ENCODE results near the gene RPL5.

The RPL5 gene

GRCh38 chr1:92884195-92884594, 52.4 kb downstream of the RPL5 start:
- no peak overlapping the region for H3K4me2 ChIP-seq (ENCODE audit: low read length)
- no peak overlapping the region for H3K4me3 ChIP-seq (ENCODE audit: low read depth, low read length)
- H3K79me2 ChIP-seq = no peaks in the 10 kb centered on the region
- H3K27me3 ChIP-seq (ENCODE audit: control insufficient read depth, insufficient read depth, low read length) = no peaks in the 10 kb centered on the region
- H3K27ac ChIP-seq = no peak overlapping the region
- H3K9ac ChIP-seq = no peak overlapping the region
- H3K4me1 ChIP-seq = no peaks in the 10 kb centered on the region
- H3K36me3 ChIP-seq (ENCODE audit: control insufficient read depth, insufficient read depth, low read length) = no peaks in the 10 kb centered on the region
- H3K9me3 ChIP-seq (ENCODE audit: control insufficient read depth, low read length) = no peaks in the 10 kb centered on the region
- TF ChIP-seq, protein P1, sequence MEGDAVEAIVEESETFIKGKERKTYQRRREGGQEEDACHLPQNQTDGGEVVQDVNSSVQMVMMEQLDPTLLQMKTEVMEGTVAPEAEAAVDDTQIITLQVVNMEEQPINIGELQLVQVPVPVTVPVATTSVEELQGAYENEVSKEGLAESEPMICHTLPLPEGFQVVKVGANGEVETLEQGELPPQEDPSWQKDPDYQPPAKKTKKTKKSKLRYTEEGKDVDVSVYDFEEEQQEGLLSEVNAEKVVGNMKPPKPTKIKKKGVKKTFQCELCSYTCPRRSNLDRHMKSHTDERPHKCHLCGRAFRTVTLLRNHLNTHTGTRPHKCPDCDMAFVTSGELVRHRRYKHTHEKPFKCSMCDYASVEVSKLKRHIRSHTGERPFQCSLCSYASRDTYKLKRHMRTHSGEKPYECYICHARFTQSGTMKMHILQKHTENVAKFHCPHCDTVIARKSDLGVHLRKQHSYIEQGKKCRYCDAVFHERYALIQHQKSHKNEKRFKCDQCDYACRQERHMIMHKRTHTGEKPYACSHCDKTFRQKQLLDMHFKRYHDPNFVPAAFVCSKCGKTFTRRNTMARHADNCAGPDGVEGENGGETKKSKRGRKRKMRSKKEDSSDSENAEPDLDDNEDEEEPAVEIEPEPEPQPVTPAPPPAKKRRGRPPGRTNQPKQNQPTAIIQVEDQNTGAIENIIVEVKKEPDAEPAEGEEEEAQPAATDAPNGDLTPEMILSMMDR (IDR thresholded peaks at IDR 0.05) = no peak
- H2AFZ ChIP-seq = no peak overlapping the region

- Histone ChIP-seq H3K4me2 (ENCODE audit: low read length) (no peak overlapping the region), H3K4me3 (ENCODE audit: low read depth, low read length) (no peak overlapping the region), H3K27ac (no peak overlapping the region), H3K36me3 (ENCODE audit: control insufficient read depth, insufficient read depth, low read length) (no peaks in the 10 kb centered on the region), H3K9ac (no peak overlapping the region), H3K79me2 (no peaks in the 10 kb centered on the region), H3K27me3 (ENCODE audit: control insufficient read depth, insufficient read depth, low read length) (no peaks in the 10 kb centered on the region), H3K9me3 (ENCODE audit: control insufficient read depth, low read length) (no peaks in the 10 kb centered on the region), H3K4me1 (no peaks in the 10 kb centered on the region), H2AFZ (no peak overlapping the region)
- TF ChIP-seq, protein P1 (IDR thresholded peaks at IDR 0.05) = no peak
These were observed 55.1 kb downstream of the RPL5 start for GRCh38 chr1:92886886-92887419.

GRCh38 chr1:92887465-92887864, 55.6 kb downstream of the RPL5 start:
- no peaks in the 10 kb centered on the region for H3K9me3 ChIP-seq (ENCODE audit: control insufficient read depth, low read length)
- H3K79me2 ChIP-seq = no peaks in the 10 kb centered on the region
- no peaks in the 10 kb centered on the region for H3K4me1 ChIP-seq
- H3K36me3 ChIP-seq (ENCODE audit: control insufficient read depth, insufficient read depth, low read length) = no peaks in the 10 kb centered on the region
- TF ChIP-seq, protein P1 (IDR thresholded peaks at IDR 0.05) = no peak
- H3K4me3 ChIP-seq (ENCODE audit: low read depth, low read length) = no peak overlapping the region
- H3K9ac ChIP-seq = no peak overlapping the region
- no peak overlapping the region for H3K4me2 ChIP-seq (ENCODE audit: low read length)
- no peak overlapping the region for H2AFZ ChIP-seq
- H3K27ac ChIP-seq = no peak overlapping the region
- no peaks in the 10 kb centered on the region for H3K27me3 ChIP-seq (ENCODE audit: control insufficient read depth, insufficient read depth, low read length)

All from parathyroid adenoma (tissue), 2 donors.